HEK293T (cell line): Measurements from ENCODE around the gene CRIM1.

Source experiments
- CTCF ChIA-PET: fragments of 350-600 bp; formaldehyde crosslinking; extraction: SDS; loops from one replicate; lab custom pipeline; 2021; ENCODE audit warnings: antibody characterized with exemption, inconsistent platforms; lab: Yijun Ruan, JAX
- POLR2A ChIA-PET: fragments of 350-600 bp; formaldehyde crosslinking; extraction: SDS; loops from one replicate; lab custom pipeline; 2020; ENCODE audit warnings: antibody characterized with exemption, inconsistent platforms; lab: Yijun Ruan, JAX
- DNase-seq: peaks from one replicate; pipeline ENCODE4 v3.0.0; 2012; ENCODE audit warnings: mixed read lengths; ENCODE audit errors: extremely low spot score
- ARNT ChIP-seq: fragments of 450-650 bp; IDR thresholded peaks from 2 replicates; pipeline ENCODE4 v1.6.1; 2017; ENCODE audit warnings: mild to moderate bottlenecking
- BHLHE40 ChIP-seq: fragments of 450-650 bp; IDR thresholded peaks from 2 replicates; pipeline ENCODE4 v1.6.1; 2016; ENCODE audit warnings: mild to moderate bottlenecking, moderate library complexity, borderline replicate concordance
- CTBP1 ChIP-seq: fragments of 450-650 bp; IDR thresholded peaks from 2 replicates; pipeline ENCODE4 v1.6.1; 2016; ENCODE audit warnings: borderline replicate concordance
- ELF4 ChIP-seq: fragments of 450-650 bp; IDR thresholded peaks from 2 replicates; pipeline ENCODE4 v1.6.1; 2017; ENCODE audit warnings: antibody characterized with exemption
- FOXA1 ChIP-seq: fragments of 450-650 bp; IDR thresholded peaks from 2 replicates; pipeline ENCODE4 v1.6.1; 2016; ENCODE audit warnings: mild to moderate bottlenecking
- FOXK2 ChIP-seq: fragments of 450-650 bp; IDR thresholded peaks from 2 replicates; pipeline ENCODE4 v1.6.1; 2016; ENCODE audit warnings: mild to moderate bottlenecking
- FOXM1 ChIP-seq: fragments of 450-650 bp; IDR thresholded peaks from 2 replicates; pipeline ENCODE4 v1.6.1; 2017; ENCODE audit warnings: mild to moderate bottlenecking, borderline replicate concordance
- HDGF ChIP-seq: fragments of 450-650 bp; IDR thresholded peaks from 2 replicates; pipeline ENCODE4 v1.6.1; 2017; ENCODE audit warnings: antibody characterized with exemption, borderline replicate concordance
- L3MBTL2 ChIP-seq: fragments of 450-650 bp; conservative IDR thresholded peaks from 2 replicates; pipeline ENCODE4 v1.6.1; 2016; ENCODE audit warnings: mild to moderate bottlenecking
- LEF1 ChIP-seq: fragments of 450-650 bp; IDR thresholded peaks from 2 replicates; pipeline ENCODE4 v1.6.1; 2017; ENCODE audit warnings: mild to moderate bottlenecking, borderline replicate concordance
- NFRKB ChIP-seq: fragments of 450-650 bp; IDR thresholded peaks from 2 replicates; pipeline ENCODE4 v1.6.1; 2016; ENCODE audit warnings: mild to moderate bottlenecking, moderate library complexity
- SP1 ChIP-seq: fragments of 450-650 bp; IDR thresholded peaks from 2 replicates; pipeline ENCODE4 v1.6.1; 2017
- SUZ12 ChIP-seq: fragments of 450-650 bp; IDR thresholded peaks from 2 replicates; pipeline ENCODE4 v1.6.1; 2016; ENCODE audit warnings: mild to moderate bottlenecking
- TARDBP ChIP-seq: fragments of 450-650 bp; IDR thresholded peaks from 2 replicates; pipeline ENCODE4 v1.6.1; 2016
- ZNF384 ChIP-seq: fragments of 450-650 bp; IDR thresholded peaks from 2 replicates; pipeline ENCODE4 v1.6.1; 2016
- TF ChIP-seq, protein P1 (sequence below): fragments of 450-650 bp; IDR thresholded peaks from 2 replicates; pipeline ENCODE4 v1.6.1; 2016

The CRIM1 gene

DNA sequence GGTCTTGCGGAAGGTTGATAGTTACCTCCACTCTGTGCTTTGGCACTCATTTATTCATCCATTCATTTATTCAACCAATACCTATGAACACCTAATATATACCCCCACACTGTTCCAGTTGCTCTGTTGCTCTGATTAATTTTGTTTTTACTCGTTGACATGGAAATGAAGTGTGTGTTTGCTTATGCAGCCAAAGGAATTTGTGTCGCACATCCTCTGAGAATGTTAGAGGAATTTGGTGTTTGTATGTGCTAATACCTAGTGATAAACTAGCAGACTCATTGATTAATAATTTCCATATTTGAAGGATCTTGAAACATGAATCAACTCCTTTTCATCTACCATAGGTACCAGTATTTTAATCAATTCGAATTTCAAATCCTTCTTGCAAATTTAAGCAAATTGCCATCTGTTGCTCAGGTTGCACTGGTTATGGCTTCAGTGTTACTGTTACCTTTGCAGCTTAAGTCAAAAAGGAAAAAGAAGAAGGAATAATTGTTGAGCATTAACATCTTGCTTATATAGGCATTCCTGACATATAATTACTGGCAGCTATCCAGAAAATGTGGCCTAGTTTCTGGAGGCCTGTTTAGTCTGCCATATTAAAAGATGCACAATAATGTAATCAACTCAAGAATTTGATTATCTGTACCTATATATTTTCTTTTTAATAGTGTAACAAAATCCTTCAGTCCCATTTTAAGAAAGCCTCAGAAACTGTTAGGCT, 25.7 kb upstream of the CRIM1 start:
- CTCF ChIA-PET: no interaction called here
- DNase-seq: no peak
- POLR2A ChIA-PET: no interaction called here
- TF ChIP-seq BHLHE40 (no peak), FOXK2 (no peak), NFRKB (no peak), LEF1 (no peak), HDGF (no peak), SUZ12 (no peak), ZNF384 (no peak), CTBP1 (no peak), L3MBTL2 (no peak)
- TF ChIP-seq, protein P1, sequence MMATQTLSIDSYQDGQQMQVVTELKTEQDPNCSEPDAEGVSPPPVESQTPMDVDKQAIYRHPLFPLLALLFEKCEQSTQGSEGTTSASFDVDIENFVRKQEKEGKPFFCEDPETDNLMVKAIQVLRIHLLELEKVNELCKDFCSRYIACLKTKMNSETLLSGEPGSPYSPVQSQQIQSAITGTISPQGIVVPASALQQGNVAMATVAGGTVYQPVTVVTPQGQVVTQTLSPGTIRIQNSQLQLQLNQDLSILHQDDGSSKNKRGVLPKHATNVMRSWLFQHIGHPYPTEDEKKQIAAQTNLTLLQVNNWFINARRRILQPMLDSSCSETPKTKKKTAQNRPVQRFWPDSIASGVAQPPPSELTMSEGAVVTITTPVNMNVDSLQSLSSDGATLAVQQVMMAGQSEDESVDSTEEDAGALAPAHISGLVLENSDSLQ: no peak

DNA sequence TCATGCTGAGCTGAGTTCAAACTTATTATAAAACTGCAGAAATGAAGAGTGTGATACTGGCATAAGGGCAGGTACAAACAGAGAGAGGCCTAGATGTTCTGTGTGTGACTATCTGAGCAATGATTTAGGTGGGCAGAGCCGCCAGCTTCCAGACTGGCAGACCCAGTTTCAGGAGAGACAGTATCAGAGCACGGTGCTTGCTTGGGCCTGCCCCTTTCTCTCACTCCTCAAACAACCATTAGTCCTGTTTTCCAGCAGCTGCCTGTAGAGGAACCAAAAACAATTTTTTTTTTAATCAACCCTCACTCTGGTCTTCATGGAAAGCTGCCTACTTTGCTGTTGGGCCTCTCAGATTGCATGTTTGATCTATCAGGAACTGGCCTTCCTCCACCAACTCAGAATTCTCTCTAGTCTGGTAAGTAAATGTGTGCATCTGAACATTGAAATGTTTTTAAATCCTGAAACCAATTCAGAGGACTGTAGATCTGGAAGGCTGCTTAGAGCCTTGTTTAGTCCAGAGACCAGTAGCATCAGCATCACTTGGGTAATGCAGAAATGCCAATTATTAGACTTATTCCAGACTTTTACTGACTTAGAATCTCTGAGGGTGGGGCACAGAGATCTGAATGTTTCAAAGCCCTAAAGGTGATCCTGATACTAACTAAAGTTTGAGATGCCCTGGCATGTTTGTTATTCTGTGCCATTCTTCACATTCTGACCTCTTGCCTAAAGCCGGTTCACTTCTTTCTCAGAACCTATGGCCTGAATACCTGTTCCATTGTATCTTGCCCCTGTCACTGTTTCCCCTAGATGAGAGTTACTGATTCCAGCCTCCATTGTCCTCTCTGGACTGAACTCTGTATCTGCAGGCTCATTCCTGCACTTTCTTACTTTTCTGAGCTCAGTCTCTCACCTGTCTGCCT, 24.8 kb upstream of the CRIM1 start:
- CTCF ChIA-PET: no interaction called here
- POLR2A ChIA-PET: no interaction called here
- no peak for DNase-seq
- TF ChIP-seq SUZ12: no peak
- TF ChIP-seq, protein P1: no peak
- no peak for TF ChIP-seq ZNF384
- TF ChIP-seq HDGF: no peak
- TF ChIP-seq NFRKB: no peak

DNA sequence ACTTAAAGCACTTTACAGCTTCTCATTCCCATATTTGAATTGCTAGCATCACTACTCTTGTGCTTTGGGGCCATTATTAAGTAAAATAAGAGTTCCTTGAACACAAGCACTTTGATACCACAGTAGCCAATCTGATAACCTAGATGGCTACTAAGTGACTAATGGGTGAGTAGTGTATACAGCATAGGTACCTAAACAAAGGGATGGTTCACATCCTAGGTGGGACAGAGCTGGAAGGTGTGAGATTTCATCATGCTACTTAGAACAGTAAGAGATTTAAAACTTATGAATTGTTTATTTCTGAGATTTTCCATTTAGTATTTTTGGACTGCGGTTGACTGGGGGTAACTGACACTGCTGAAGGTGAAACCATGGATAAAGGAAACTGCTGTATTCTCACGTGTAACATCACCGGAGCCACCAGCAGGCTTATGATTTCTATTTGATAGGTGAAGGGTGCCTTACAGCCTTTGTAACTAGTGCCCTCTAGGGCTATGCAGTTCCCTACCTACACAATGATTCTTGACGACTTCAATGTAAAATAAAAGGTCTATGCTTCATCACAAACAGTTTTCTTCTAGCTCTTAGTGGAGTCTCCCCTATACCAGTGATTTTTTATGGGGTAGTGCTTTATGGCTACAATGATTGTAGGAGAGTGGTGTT, 22.1 kb upstream of the CRIM1 start:
- CTCF ChIA-PET: no interaction called here
- TF ChIP-seq ELF4 (no peak), SUZ12 (no peak), ARNT (no peak), FOXM1 (no peak), TARDBP (no peak), CTBP1 (no peak), NFRKB (no peak)
- POLR2A ChIA-PET: no interaction called here
- DNase-seq: no peak

DNA sequence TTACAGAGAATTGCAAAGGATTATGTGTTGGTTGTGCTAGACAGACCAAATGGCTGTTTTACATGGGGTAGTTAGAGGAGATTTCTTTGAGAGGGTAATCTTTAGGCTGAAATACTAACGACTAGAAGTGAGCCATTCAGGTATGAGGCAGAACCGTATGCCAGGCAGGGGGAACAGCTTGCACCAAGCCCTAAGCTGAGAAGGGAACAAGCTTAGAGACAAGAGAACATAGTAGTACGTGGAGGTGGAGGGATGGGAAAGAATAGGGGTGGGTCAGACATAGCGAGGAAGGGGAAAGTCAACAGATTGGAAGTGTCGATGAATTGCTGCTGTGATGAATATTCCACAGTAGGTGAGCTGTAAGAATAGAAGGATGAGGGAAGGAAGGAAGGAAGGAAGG, 20.0 kb upstream of the CRIM1 start:
- TF ChIP-seq FOXA1 (no peak), ZNF384 (no peak), ELF4 (no peak), NFRKB (no peak), FOXM1 (no peak), SUZ12 (no peak), ARNT (no peak)
- TF ChIP-seq, protein P1: no peak
- POLR2A ChIA-PET: no interaction called here
- no peak for DNase-seq
- CTCF ChIA-PET: no interaction called here

DNA sequence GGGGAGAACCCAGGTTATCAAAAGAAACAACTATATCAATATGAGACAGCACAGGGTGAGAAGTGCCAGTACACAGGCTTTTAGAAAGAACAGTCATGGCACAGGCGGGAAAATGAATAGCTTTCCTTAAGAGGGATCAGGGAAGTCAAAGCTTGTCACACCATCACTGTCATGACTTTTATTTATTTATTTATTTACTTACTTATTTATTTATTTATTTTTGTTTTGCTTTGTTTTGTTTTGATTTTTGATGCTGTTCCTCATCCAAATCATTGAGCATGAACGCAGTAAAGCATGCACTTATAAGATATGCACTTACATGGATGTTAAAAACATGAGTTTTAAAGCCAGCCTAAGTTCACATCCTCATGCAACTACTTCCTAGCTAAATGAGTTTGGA, 19.3 kb upstream of the CRIM1 start:
- ChIA-PET POLR2A (no interaction called here), CTCF (interaction anchor here (0.5 kb wide), 1 partner anchor 1765 kb away, joined by 3 read pairs; no protein-coding TSS in a partner anchor)
- TF ChIP-seq TARDBP: no peak
- no peak for TF ChIP-seq L3MBTL2
- TF ChIP-seq CTBP1: no peak
- DNase-seq: no peak

DNA sequence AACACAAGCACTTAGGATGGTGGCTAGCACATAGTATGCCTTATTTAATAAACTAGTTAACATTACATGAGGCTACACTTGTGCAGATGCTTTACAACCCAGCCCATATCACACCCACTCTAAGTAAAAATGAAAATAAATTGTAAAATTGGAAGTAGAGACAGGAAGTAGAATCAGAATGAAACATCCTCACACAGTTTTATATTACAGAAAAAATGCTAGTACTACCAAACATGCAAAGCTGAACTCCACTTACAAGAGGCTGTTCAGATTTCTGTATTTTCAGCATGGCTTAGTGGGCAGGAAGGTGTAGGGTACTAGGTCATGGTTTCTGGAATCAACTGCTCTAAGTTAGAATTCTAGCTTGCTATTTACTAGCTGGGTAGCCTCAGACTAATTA, 18.2 kb upstream of the CRIM1 start:
- ChIA-PET POLR2A (no interaction called here), CTCF (no interaction called here)
- DNase-seq: no peak
- no peak for TF ChIP-seq HDGF
- TF ChIP-seq ELF4: no peak
- TF ChIP-seq L3MBTL2: no peak
- no peak for TF ChIP-seq SUZ12
- no peak for TF ChIP-seq CTBP1
- TF ChIP-seq ARNT: no peak
- TF ChIP-seq LEF1: no peak
- TF ChIP-seq FOXK2: no peak
- TF ChIP-seq TARDBP: no peak
- no peak for TF ChIP-seq SP1
- TF ChIP-seq, protein P1: no peak
- no peak for TF ChIP-seq NFRKB
